Non-pigmented ciliary epithelial cell (primary cell): ENCODE data around the gene PRRT3.
"Not testable (repeated sequence)": the region's sequence is repeated elsewhere in the genome, so short reads cannot be mapped to it uniquely, and the experiment has no call there.

Experiments used
- DNase-seq: peaks from one replicate; pipeline ENCODE4 v3.0.0-alpha.2; 2010; ENCODE audit warnings: low read depth

PRRT3 gene

GRCh38 chr3:9917820-9918219 is 34.4 kb downstream of the PRRT3 start:
- DNase-seq: no peak

GRCh38 chr3:9916734-9917680 is 35.2 kb downstream of the PRRT3 start, which contains the start of gene IL17RC:
Gene IL17RC, plus strand, starts transcription at chr3:9917098. Its CDS starts 218 bp downstream, at chr3:9917316.
- DNase-seq: no peak

- no peak for DNase-seq
Measured at GRCh38 chr3:9916346-9916733, 35.9 kb downstream of the PRRT3 start.

GRCh38 chr3:9915254-9916141 is 36.7 kb downstream of the PRRT3 start:
- DNase-seq: no peak

- DNase-seq: no peak
Measured at GRCh38 chr3:9914559-9915253, 37.5 kb downstream of the PRRT3 start.

GRCh38 chr3:9914011-9914410 is 38.2 kb downstream of the PRRT3 start:
- no peak for DNase-seq

- DNase-seq: no peak
Measured at GRCh38 chr3:9913601-9914000, 38.6 kb downstream of the PRRT3 start.

GRCh38 chr3:9912294-9912935 is 39.8 kb downstream of the PRRT3 start:
- peak; percentile 55 for DNase-seq

GRCh38 chr3:9911863-9912262 is 40.3 kb downstream of the PRRT3 start:
- DNase-seq: no peak

GRCh38 chr3:9909221-9910013 is 42.8 kb downstream of the PRRT3 start:
- DNase-seq: no peak

- DNase-seq: no peak
Measured at GRCh38 chr3:9908286-9908685, 43.9 kb downstream of the PRRT3 start.

- no peak for DNase-seq
Measured at GRCh38 chr3:9906480-9906879, 45.7 kb downstream of the PRRT3 start.

- DNase-seq: no peak
Measured at GRCh38 chr3:9903904-9904303, 48.3 kb downstream of the PRRT3 start.

GRCh38 chr3:9903238-9903624 is 49.0 kb downstream of the PRRT3 start:
- DNase-seq: no peak

- no peak for DNase-seq
Measured at GRCh38 chr3:9902372-9903237, 49.6 kb downstream of the PRRT3 start, which contains the start of gene IL17RE. Gene IL17RE, plus strand, starts transcription at chr3:9902848. Its CDS starts 85 bp downstream, at chr3:9902933.

GRCh38 chr3:9901967-9902366 is 50.2 kb downstream of the PRRT3 start:
- DNase-seq: no peak

GRCh38 chr3:9900965-9901415 is 51.2 kb downstream of the PRRT3 start:
- not testable (repeated sequence) for DNase-seq

GRCh38 chr3:9899289-9899791 is 52.9 kb downstream of the PRRT3 start:
- DNase-seq: no peak

GRCh38 chr3:9898467-9899241 is 53.6 kb downstream of the PRRT3 start:
- no peak for DNase-seq
